HepG2 (cell line): ENCODE measurements around the gene SRRM2. TPM values are rescaled to one million over a fixed set of nuclear protein-coding genes. Genes with fewer than 3 reads are reported as not detected.

Source experiments
- ATAC-seq: fragments of 200-7000 bp; cut with Tn5 transposase; 3 replicates; pipeline ENCODE4 v1.9.1; 2020; ENCODE audit warnings: mild to moderate bottlenecking, moderate library complexity
- BruUV-seq: library from RNA; stranded (reverse); fragments of 400-500 nt; replicated peaks from 2 replicates; lab custom pipeline; 2021; lab: Mats Ljungman, UMichigan
- CTCF ChIA-PET: fragments of 300-600 bp; formaldehyde crosslinking; extraction: SDS; loops from one replicate; lab custom pipeline; 2021; ENCODE audit warnings: low total read pairs, inconsistent platforms, low intra/inter-chr PET ratio; lab: Yijun Ruan, JAX
- POLR2A ChIA-PET: fragments of 350-600 bp; sonication (Branson Sonifier 250); formaldehyde crosslinking; loops from one replicate; lab custom pipeline; 2020; ENCODE audit warnings: antibody characterized with exemption, inconsistent platforms; lab: Yijun Ruan, JAX
- DNase-seq: peaks from one replicate; pipeline ENCODE4 v3.0.0-alpha.2; 2015; ENCODE audit warnings: low spot score
- FAIRE-seq: peaks from 3 replicates; lab custom pipeline; 2011; peaks lifted over from hg19 to GRCh38; lab: Jason Lieb, UNC
- H2AFZ ChIP-seq: one replicate; pipeline ENCODE4 v1.6.1; 2011; ENCODE audit warnings: low read length, inconsistent platforms
- H3K27ac ChIP-seq: fragments of 300-600 bp; 3 replicates; pipeline ENCODE4 v1.8.0; 2011; ENCODE audit warnings: mixed run types, mild to moderate bottlenecking, mixed read lengths, low read length, inconsistent platforms; ENCODE audit not compliant: insufficient read depth; ENCODE audit errors: extremely low read length
- H3K27me3 ChIP-seq, 2 experiments: fragments of 200-600 bp in 1 of 2; 2 replicates in 1 of 2; 3 replicates in 1 of 2; pipeline versions ENCODE4 v1.6.0 to v1.8.0; 2011; ENCODE audit warnings: low read length in 2 of 2, mild to moderate bottlenecking in 2 of 2, moderate library complexity in 2 of 2, inconsistent platforms in 1 of 2; ENCODE audit not compliant: insufficient read depth in 2 of 2, control insufficient read depth in 1 of 2
- H3K36me3 ChIP-seq, 2 experiments: fragments of 200-600 bp in 1 of 2; replicated peaks in 1 of 2; 2 replicates in 1 of 2; 3 replicates in 1 of 2; pipeline versions ENCODE4 v1.5.1 to v1.8.0; 2011; ENCODE audit warnings: low read length in 2 of 2, inconsistent platforms in 1 of 2; ENCODE audit not compliant: insufficient read depth in 2 of 2, control insufficient read depth in 1 of 2
- H3K4me1 ChIP-seq: 2 replicates; pipeline ENCODE4 v1.5.1; 2012; ENCODE audit warnings: low read length, inconsistent platforms; ENCODE audit not compliant: insufficient read depth
- H3K4me2 ChIP-seq: 2 replicates; pipeline ENCODE4 v1.6.0; 2011; ENCODE audit warnings: low read depth, low read length, inconsistent platforms
- H3K4me3 ChIP-seq, 3 experiments: fragments of 200-600 bp in 1 of 3; sonication (generic), shearing (Covaris generic) in 1 of 3; replicated peaks in 1 of 3; 2 replicates each; pipeline ENCODE4 v1.5.1; 2011 to 2016; ENCODE audit warnings: low read length in 3 of 3, inconsistent platforms in 2 of 3, low read depth in 2 of 3, mild to moderate bottlenecking in 2 of 3, control low read depth in 1 of 3, mixed read lengths in 1 of 3; ENCODE audit not compliant: insufficient read depth in 1 of 3
- H3K79me2 ChIP-seq: one replicate; pipeline ENCODE4 v1.6.1; 2011; ENCODE audit warnings: low read length, inconsistent platforms; ENCODE audit not compliant: insufficient read depth
- H3K9ac ChIP-seq: 2 replicates; pipeline ENCODE4 v1.6.0; 2011; ENCODE audit warnings: mild to moderate bottlenecking, low read depth, low read length, inconsistent platforms; ENCODE audit not compliant: insufficient read depth
- H3K9me3 ChIP-seq: 2 replicates; pipeline ENCODE4 v1.5.1; 2012; ENCODE audit warnings: mild to moderate bottlenecking, low read length
- H4K20me1 ChIP-seq: 2 replicates; pipeline ENCODE4 v1.6.0; 2011; ENCODE audit warnings: inconsistent platforms, mild to moderate bottlenecking, low read length, moderate library complexity; ENCODE audit not compliant: insufficient read depth
- CHD4 ChIP-seq: fragments of 200-600 bp; sonication (generic); IDR thresholded peaks from 2 replicates; pipeline ENCODE4 v1.7.0; 2017; ENCODE audit warnings: mild to moderate bottlenecking, low read length, borderline replicate concordance
- HNF4A ChIP-seq: sonication (generic); formaldehyde crosslinking; IDR thresholded peaks from 2 replicates; pipeline ENCODE4 v1.4.0; 2020; ENCODE audit warnings: missing genetic modification reagents
- HNF4G ChIP-seq, 2 experiments: sonication (generic) in 1 of 2; formaldehyde crosslinking in 1 of 2; IDR thresholded peaks; 2 replicates each; pipeline versions ENCODE4 v1.4.0 to v1.6.1; 2011 to 2020; ENCODE audit warnings: borderline replicate concordance in 2 of 2, low read depth in 2 of 2, mild to moderate bottlenecking in 2 of 2, low read length in 1 of 2, missing genetic modification reagents in 1 of 2, moderate library complexity in 1 of 2
- KDM5B ChIP-seq: sonication (generic); formaldehyde crosslinking; IDR thresholded peaks from 2 replicates; pipeline ENCODE4 v1.4.0; 2020; ENCODE audit warnings: missing genetic modification reagents, mild to moderate bottlenecking, borderline replicate concordance
- RARA ChIP-seq: IDR thresholded peaks from 2 replicates; pipeline ENCODE4 v1.6.1; 2016; ENCODE audit warnings: missing genetic modification reagents, missing compliant biosample characterization
- RCOR2 ChIP-seq: IDR thresholded peaks from 2 replicates; pipeline ENCODE4 v1.6.1; 2016; ENCODE audit warnings: missing biosample characterization, missing genetic modification reagents
- YEATS2 ChIP-seq: sonication (generic); formaldehyde crosslinking; IDR thresholded peaks from 2 replicates; pipeline ENCODE4 v1.4.0; 2020; ENCODE audit warnings: missing genetic modification reagents, borderline replicate concordance
- ZBTB38 ChIP-seq: sonication (generic); formaldehyde crosslinking; IDR thresholded peaks from 2 replicates; pipeline ENCODE4 v1.5.1; 2020; ENCODE audit warnings: mild to moderate bottlenecking, missing genetic modification reagents
- ZNF121 ChIP-seq: sonication (generic); formaldehyde crosslinking; IDR thresholded peaks from 2 replicates; pipeline ENCODE4 v1.5.0; 2020; ENCODE audit warnings: mild to moderate bottlenecking, missing genetic modification reagents
- ZNF501 ChIP-seq: sonication (generic); formaldehyde crosslinking; IDR thresholded peaks from 2 replicates; pipeline ENCODE4 v1.5.1; 2020; ENCODE audit warnings: mild to moderate bottlenecking, moderate library complexity, missing genetic modification reagents
- ZNF670 ChIP-seq: sonication (generic); formaldehyde crosslinking; IDR thresholded peaks from 2 replicates; pipeline ENCODE4 v1.8.0; 2022; ENCODE audit warnings: mild to moderate bottlenecking, missing genetic modification reagents, borderline replicate concordance
- ZNF737 ChIP-seq: sonication (generic); formaldehyde crosslinking; IDR thresholded peaks from 2 replicates; pipeline ENCODE4 v1.5.0; 2020; ENCODE audit warnings: missing genetic modification reagents, mild to moderate bottlenecking, borderline replicate concordance
- ZNF850 ChIP-seq: sonication (generic); formaldehyde crosslinking; conservative IDR thresholded peaks from 2 replicates; pipeline ENCODE4 v1.9.0; 2021; ENCODE audit warnings: mild to moderate bottlenecking, missing genetic modification reagents
- WGBS: methylation state at CpG from one replicate; pipeline ENCODE4 v1.1.6; 2017; ENCODE audit warnings: low lambda C conversion rate; 5-methylcytosine and 5-hydroxymethylcytosine counted together
- in situ Hi-C: cut with HindIII; loops from 2 replicates; pipeline ENCODE4 v1.10.0; 2017; ENCODE audit warnings: low pct_unique_long_range_greater_than_20kb; ENCODE audit not compliant: extremely low pct_ligation_motif_present
- intact Hi-C: fragments of 100-400 bp; cut with micrococcal nuclease; formaldehyde crosslinking; loops from one replicate; pipeline ENCODE4 v1.10.0; 2022; ENCODE audit not compliant: unreplicated experiment
- polyA plus RNA-seq, 8 experiments: library from polyadenylated mRNA; depleted of rRNA in 3 of 8; stranded (reverse) in 7 of 8; unstranded in 1 of 8; fragments of >200 nt; fragmentation: Illumina TruSeq in 4 of 8; extraction: Trizol in 4 of 8; gene quantifications; 2 replicates each; pipeline versions ENCODE4 v1.2.1 to v1.2.3, GENCODE V29; 2011 to 2016; ENCODE audit warnings: low read depth in 4 of 8, missing spikeins in 1 of 8, mixed read lengths in 1 of 8; ENCODE audit not compliant: insufficient read depth in 1 of 8
- total RNA-seq, 5 experiments: library from RNA; depleted of rRNA; stranded (reverse); fragments of >200 nt; fragmentation: Illumina TruSeq; extraction: Trizol; gene quantifications; 2 replicates each; pipeline ENCODE4 v1.2.3, GENCODE V29; 2016; ENCODE audit warnings: low read depth in 1 of 5
- TF ChIP-seq, protein P1 (sequence below): sonication (generic); formaldehyde crosslinking; IDR thresholded peaks from 2 replicates; pipeline ENCODE4 v1.5.1; 2020; ENCODE audit warnings: mild to moderate bottlenecking, missing genetic modification reagents, moderate library complexity
- TF ChIP-seq, protein P2 (sequence below): sonication (generic); formaldehyde crosslinking; IDR thresholded peaks from 2 replicates; pipeline ENCODE4 v1.9.0; 2022; ENCODE audit warnings: missing genetic modification reagents, mild to moderate bottlenecking, borderline replicate concordance

The SRRM2 gene
- total and polyA plus RNA-seq, 2 of the 13 experiments (the other 11 are each of a cell fraction or from before 2014, with no cell fraction given), result 50.4 to 112 TPM

DNA sequence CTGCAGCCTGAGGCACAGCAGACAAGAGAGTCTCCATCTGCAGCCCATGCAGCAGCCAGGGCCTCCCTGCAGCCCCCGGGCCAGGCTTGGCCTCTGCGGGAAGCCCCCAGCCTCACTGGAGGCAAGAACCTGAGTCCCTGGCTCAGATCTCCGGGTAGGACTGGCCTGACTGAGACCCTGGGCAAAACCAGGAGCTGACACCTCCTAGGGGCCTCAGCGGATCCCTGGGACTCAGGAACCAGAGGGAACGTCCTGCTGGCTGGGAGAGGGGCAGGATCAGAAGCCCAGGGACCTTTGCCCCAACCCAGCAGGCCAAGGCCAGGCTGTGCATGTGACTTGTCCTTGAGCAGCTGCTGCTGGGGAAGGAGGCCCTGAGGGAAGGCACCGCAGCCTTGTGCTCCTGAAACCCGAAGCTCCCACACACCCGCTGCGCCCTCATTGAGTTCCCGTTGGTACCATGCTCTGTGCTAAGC, 62.9 kb downstream of the SRRM2 start:
- 30% methylated on average over 6 of the region's 10 CpGs for WGBS
- intact Hi-C loops, result no loop called here
- Histone ChIP-seq H3K9me3 (no peaks in the 10 kb centered on the region), H3K79me2 (no peaks in the 10 kb centered on the region), H3K4me3 (peak overlapping the region in 1 of 3 experiments; percentile 18; a peak in 1 of 6 replicates), H3K27ac (no peak overlapping the region), H3K4me2 (peak overlapping the region; percentile 45)
- BruUV-seq, result no TSS peak
- FAIRE-seq, result no peak
- CTCF ChIA-PET, result no interaction called here
- TF ChIP-seq HNF4A (CRISPR knock-in tag) (peak; percentile 51), RARA (peak; percentile 35; the same call in 1 of the 2 replicates), HNF4G (IDR thresholded peaks at IDR 0.05; ENCODE audit: borderline replicate concordance, low read depth, low read length) (peak; percentile 33; the same call in 1 of the 2 replicates), HNF4G (CRISPR knock-in tag; IDR thresholded peaks at IDR 0.05; ENCODE audit: borderline replicate concordance, low read depth) (no peak), ZNF501 (CRISPR knock-in tag) (no peak), ZNF737 (CRISPR knock-in tag) (no peak), RCOR2 (no peak), ZBTB38 (CRISPR knock-in tag) (no peak), KDM5B (CRISPR knock-in tag) (no peak), YEATS2 (CRISPR knock-in tag) (no peak), ZNF121 (CRISPR knock-in tag) (no peak), ZNF850 (no peak), ZNF670 (CRISPR knock-in tag) (no peak), CHD4 (no peak)
- TF ChIP-seq, protein P1, sequence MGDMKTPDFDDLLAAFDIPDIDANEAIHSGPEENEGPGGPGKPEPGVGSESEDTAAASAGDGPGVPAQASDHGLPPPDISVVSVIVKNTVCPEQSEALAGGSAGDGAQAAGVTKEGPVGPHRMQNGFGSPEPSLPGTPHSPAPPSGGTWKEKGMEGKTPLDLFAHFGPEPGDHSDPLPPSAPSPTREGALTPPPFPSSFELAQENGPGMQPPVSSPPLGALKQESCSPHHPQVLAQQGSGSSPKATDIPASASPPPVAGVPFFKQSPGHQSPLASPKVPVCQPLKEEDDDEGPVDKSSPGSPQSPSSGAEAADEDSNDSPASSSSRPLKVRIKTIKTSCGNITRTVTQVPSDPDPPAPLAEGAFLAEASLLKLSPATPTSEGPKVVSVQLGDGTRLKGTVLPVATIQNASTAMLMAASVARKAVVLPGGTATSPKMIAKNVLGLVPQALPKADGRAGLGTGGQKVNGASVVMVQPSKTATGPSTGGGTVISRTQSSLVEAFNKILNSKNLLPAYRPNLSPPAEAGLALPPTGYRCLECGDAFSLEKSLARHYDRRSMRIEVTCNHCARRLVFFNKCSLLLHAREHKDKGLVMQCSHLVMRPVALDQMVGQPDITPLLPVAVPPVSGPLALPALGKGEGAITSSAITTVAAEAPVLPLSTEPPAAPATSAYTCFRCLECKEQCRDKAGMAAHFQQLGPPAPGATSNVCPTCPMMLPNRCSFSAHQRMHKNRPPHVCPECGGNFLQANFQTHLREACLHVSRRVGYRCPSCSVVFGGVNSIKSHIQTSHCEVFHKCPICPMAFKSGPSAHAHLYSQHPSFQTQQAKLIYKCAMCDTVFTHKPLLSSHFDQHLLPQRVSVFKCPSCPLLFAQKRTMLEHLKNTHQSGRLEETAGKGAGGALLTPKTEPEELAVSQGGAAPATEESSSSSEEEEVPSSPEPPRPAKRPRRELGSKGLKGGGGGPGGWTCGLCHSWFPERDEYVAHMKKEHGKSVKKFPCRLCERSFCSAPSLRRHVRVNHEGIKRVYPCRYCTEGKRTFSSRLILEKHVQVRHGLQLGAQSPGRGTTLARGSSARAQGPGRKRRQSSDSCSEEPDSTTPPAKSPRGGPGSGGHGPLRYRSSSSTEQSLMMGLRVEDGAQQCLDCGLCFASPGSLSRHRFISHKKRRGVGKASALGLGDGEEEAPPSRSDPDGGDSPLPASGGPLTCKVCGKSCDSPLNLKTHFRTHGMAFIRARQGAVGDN (CRISPR knock-in tag), result peak; percentile 34; the same call in 1 of the 2 replicates
- TF ChIP-seq, protein P2, sequence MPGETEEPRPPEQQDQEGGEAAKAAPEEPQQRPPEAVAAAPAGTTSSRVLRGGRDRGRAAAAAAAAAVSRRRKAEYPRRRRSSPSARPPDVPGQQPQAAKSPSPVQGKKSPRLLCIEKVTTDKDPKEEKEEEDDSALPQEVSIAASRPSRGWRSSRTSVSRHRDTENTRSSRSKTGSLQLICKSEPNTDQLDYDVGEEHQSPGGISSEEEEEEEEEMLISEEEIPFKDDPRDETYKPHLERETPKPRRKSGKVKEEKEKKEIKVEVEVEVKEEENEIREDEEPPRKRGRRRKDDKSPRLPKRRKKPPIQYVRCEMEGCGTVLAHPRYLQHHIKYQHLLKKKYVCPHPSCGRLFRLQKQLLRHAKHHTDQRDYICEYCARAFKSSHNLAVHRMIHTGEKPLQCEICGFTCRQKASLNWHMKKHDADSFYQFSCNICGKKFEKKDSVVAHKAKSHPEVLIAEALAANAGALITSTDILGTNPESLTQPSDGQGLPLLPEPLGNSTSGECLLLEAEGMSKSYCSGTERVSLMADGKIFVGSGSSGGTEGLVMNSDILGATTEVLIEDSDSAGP (CRISPR knock-in tag), result peak; percentile 43; the same call in 1 of the 2 replicates
- TF ChIP-seq, all 625 proteins: peak for 5
- peak; percentile 52 for ATAC-seq
- H2AFZ ChIP-seq, result no peak overlapping the region
- H3K27me3 ChIP-seq, result peaks cover 11 to 53% of the 10 kb centered on the region in 2 experiments
- no peak overlapping the region for H3K9ac ChIP-seq
- POLR2A ChIA-PET, result no interaction called here
- H3K4me1 ChIP-seq, result peaks cover 19% of the 10 kb centered on the region
- no peak for DNase-seq
- no peaks in the 10 kb centered on the region for H4K20me1 ChIP-seq
- no peaks in the 10 kb centered on the region for H3K36me3 ChIP-seq
- in situ Hi-C loops, result no loop called here
